ENCODE data around the gene FLRT1.

FLRT1 gene

GRCh38 chr11:64007160-64007628 lies 28.5 kb upstream of the FLRT1 start:
- 2% methylated on average over 21 of the region's 27 CpGs for WGBS (ENCODE audit: insufficient coverage)
- DNase-seq: peak in 2 of 3 donors; percentile 48 to 52
- peaks cover 0 to 26% (median 20%) of the 10 kb centered on the region in 4 experiments for H3K4me1 ChIP-seq (ENCODE audit: control extremely low read depth in 1 of 4, control insufficient read depth in 4 of 4, insufficient read depth in 4 of 4, low read length in 3 of 4)
- no peaks in the 10 kb centered on the region for H3K36me3 ChIP-seq (ENCODE audit: control insufficient read depth in 4 of 4, insufficient read depth in 4 of 4, low read length in 3 of 4)
- H3K9me3 ChIP-seq (ENCODE audit: control extremely low read depth in 1 of 5, control insufficient read depth in 4 of 5, insufficient read depth in 2 of 5, low read depth in 1 of 5, low read length in 4 of 5): peaks cover 0 to 9% (median 5%) of the 10 kb centered on the region in 5 experiments
- POLR2A ChIA-PET: interaction anchor here (1.4 kb wide), 1 partner anchor 18 kb away, joined by 3 read pairs; no protein-coding TSS in a partner anchor
- H3K4me3 ChIP-seq (ENCODE audit: control insufficient read depth in 1 of 7, extremely low read depth in 1 of 7, insufficient read depth in 4 of 7, low read depth in 2 of 7, low read length in 6 of 7): peak overlapping the region in 5 of 7 experiments; percentile 9 to 77 (median 59)
- no peak overlapping the region for H3K27ac ChIP-seq (ENCODE audit: insufficient read depth in 1 of 2, low read depth in 1 of 2, low read length in 2 of 2, poor library complexity in 1 of 2, severe bottlenecking in 2 of 2)
- peaks cover 0 to 67% (median 13%) of the 10 kb centered on the region in 5 experiments for H3K27me3 ChIP-seq (replicated peaks in 2 of 5; ENCODE audit: control insufficient read depth in 4 of 5, insufficient read depth in 5 of 5, low read length in 4 of 5)
- CTCF ChIA-PET: interaction anchor here (0.6 to 1.8 kb wide), 7 partner anchors 9 to 169 kb away, joined by 3 to 5 read pairs (median 3); no protein-coding TSS in a partner anchor

- WGBS (ENCODE audit: insufficient coverage): 6% methylated on average over 39 of the region's 40 CpGs
- H3K27ac ChIP-seq (ENCODE audit: insufficient read depth in 1 of 2, low read depth in 1 of 2, low read length in 2 of 2, poor library complexity in 1 of 2, severe bottlenecking in 2 of 2): no peak overlapping the region
- H3K9me3 ChIP-seq (ENCODE audit: control extremely low read depth in 1 of 5, control insufficient read depth in 4 of 5, insufficient read depth in 2 of 5, low read depth in 1 of 5, low read length in 4 of 5): peaks cover 0 to 9% (median 5%) of the 10 kb centered on the region in 5 experiments
- POLR2A ChIA-PET: interaction anchor here (1.4 kb wide), 1 partner anchor 18 kb away, joined by 3 read pairs; no protein-coding TSS in a partner anchor
- CTCF ChIA-PET: interaction anchor here (0.6 to 1.8 kb wide), 6 partner anchors 9 to 168 kb away, joined by 3 to 5 read pairs (median 3); no protein-coding TSS in a partner anchor
- peaks cover 0 to 62% (median 13%) of the 10 kb centered on the region in 5 experiments for H3K27me3 ChIP-seq (replicated peaks in 2 of 5; ENCODE audit: control insufficient read depth in 4 of 5, insufficient read depth in 5 of 5, low read length in 4 of 5)
- peaks cover 0 to 20% (median 14%) of the 10 kb centered on the region in 4 experiments for H3K4me1 ChIP-seq (ENCODE audit: control extremely low read depth in 1 of 4, control insufficient read depth in 4 of 4, insufficient read depth in 4 of 4, low read length in 3 of 4)
- H3K36me3 ChIP-seq (ENCODE audit: control insufficient read depth in 4 of 4, insufficient read depth in 4 of 4, low read length in 3 of 4): no peaks in the 10 kb centered on the region
- H3K4me3 ChIP-seq (ENCODE audit: control insufficient read depth in 1 of 7, extremely low read depth in 1 of 7, insufficient read depth in 4 of 7, low read depth in 2 of 7, low read length in 6 of 7): peak overlapping the region in 5 of 7 experiments; percentile 9 to 77 (median 59)
- DNase-seq: peak; percentile 28 to 54 (median 40)
These were observed 28.0 kb upstream of the FLRT1 start for GRCh38 chr11:64007629-64008282.

- ChIA-PET POLR2A (no interaction called here), CTCF (interaction anchor here (0.8 to 1.8 kb wide), 5 partner anchors 8 to 144 kb away, joined by 3 to 8 read pairs (median 3); no protein-coding TSS in a partner anchor)
- WGBS (ENCODE audit: insufficient coverage): 97% methylated on average over 15 of the region's 26 CpGs
- no peak overlapping the region for H3K27ac ChIP-seq (ENCODE audit: insufficient read depth in 1 of 2, low read depth in 1 of 2, low read length in 2 of 2, poor library complexity in 1 of 2, severe bottlenecking in 2 of 2)
- peak overlapping the region in 1 of 7 experiments; percentile 77 for H3K4me3 ChIP-seq (ENCODE audit: control insufficient read depth in 1 of 7, extremely low read depth in 1 of 7, insufficient read depth in 4 of 7, low read depth in 2 of 7, low read length in 6 of 7)
- H3K9me3 ChIP-seq (ENCODE audit: control extremely low read depth in 1 of 5, control insufficient read depth in 4 of 5, insufficient read depth in 2 of 5, low read depth in 1 of 5, low read length in 4 of 5): peaks cover 0 to 9% (median 5%) of the 10 kb centered on the region in 5 experiments
- no peak for DNase-seq
- no peaks in the 10 kb centered on the region for H3K36me3 ChIP-seq (ENCODE audit: control insufficient read depth in 4 of 4, insufficient read depth in 4 of 4, low read length in 3 of 4)
- peaks cover 0 to 18% (median 14%) of the 10 kb centered on the region in 4 experiments for H3K4me1 ChIP-seq (ENCODE audit: control extremely low read depth in 1 of 4, control insufficient read depth in 4 of 4, insufficient read depth in 4 of 4, low read length in 3 of 4)
- H3K27me3 ChIP-seq (replicated peaks in 2 of 5; ENCODE audit: control insufficient read depth in 4 of 5, insufficient read depth in 5 of 5, low read length in 4 of 5): peaks cover 0 to 57% (median 10%) of the 10 kb centered on the region in 5 experiments
These were observed 27.3 kb upstream of the FLRT1 start for GRCh38 chr11:64008283-64008913.

DNA sequence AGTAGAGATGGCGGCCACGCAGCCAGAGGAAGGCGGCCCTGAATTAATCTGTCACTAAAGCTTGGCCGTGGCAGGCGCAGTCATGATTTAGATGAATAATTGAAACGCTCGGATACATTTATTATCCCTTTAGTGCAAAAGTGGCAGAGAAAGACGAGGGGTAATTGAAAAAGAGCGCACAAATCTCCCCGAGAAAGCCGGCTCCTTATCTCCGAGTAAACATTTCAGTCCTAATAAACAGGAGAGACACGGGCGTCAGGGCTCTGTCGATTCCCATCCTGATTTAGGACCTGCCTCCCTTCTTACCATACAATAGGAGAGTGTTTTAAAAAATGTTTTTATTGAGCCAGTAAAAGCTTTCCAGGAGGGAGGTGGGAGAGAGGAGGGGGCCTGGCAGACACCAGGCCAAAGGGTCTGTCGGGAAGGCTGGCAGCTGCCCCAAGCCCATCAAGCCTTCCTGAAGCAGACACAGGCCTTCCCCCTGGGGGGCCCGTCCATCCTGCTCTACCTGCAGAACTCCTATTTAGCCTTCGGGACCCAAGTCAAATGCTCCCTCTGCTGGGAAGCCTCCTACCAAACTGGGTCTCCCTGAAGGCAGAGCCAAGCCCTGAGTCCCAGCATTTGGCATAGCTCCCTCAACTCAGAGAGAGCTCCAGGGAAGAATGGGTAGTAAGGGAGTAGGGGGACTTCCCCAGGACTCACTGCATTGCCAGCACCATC lies 26.7 kb upstream of the FLRT1 start:
- H3K9me3 ChIP-seq (ENCODE audit: control extremely low read depth in 1 of 5, control insufficient read depth in 4 of 5, insufficient read depth in 2 of 5, low read depth in 1 of 5, low read length in 4 of 5): peaks cover 0 to 9% (median 5%) of the 10 kb centered on the region in 5 experiments
- H3K36me3 ChIP-seq (ENCODE audit: control insufficient read depth in 4 of 4, insufficient read depth in 4 of 4, low read length in 3 of 4): no peaks in the 10 kb centered on the region
- POLR2A ChIA-PET: no interaction called here
- CTCF ChIA-PET: interaction anchor here (0.8 to 1.6 kb wide), 3 partner anchors 9 to 139 kb away, joined by 3 to 8 read pairs (median 3); no protein-coding TSS in a partner anchor
- DNase-seq: no peak
- no peak overlapping the region for H3K27ac ChIP-seq (ENCODE audit: insufficient read depth in 1 of 2, low read depth in 1 of 2, low read length in 2 of 2, poor library complexity in 1 of 2, severe bottlenecking in 2 of 2)
- H3K4me3 ChIP-seq (ENCODE audit: control insufficient read depth in 1 of 7, extremely low read depth in 1 of 7, insufficient read depth in 4 of 7, low read depth in 2 of 7, low read length in 6 of 7): no peak overlapping the region
- peaks cover 0 to 50% (median 10%) of the 10 kb centered on the region in 5 experiments for H3K27me3 ChIP-seq (replicated peaks in 2 of 5; ENCODE audit: control insufficient read depth in 4 of 5, insufficient read depth in 5 of 5, low read length in 4 of 5)
- WGBS (ENCODE audit: insufficient coverage): 97% methylated on average over 15 of the region's 18 CpGs
- H3K4me1 ChIP-seq (ENCODE audit: control extremely low read depth in 1 of 4, control insufficient read depth in 4 of 4, insufficient read depth in 4 of 4, low read length in 3 of 4): peaks cover 0 to 15% (median 14%) of the 10 kb centered on the region in 4 experiments

DNA sequence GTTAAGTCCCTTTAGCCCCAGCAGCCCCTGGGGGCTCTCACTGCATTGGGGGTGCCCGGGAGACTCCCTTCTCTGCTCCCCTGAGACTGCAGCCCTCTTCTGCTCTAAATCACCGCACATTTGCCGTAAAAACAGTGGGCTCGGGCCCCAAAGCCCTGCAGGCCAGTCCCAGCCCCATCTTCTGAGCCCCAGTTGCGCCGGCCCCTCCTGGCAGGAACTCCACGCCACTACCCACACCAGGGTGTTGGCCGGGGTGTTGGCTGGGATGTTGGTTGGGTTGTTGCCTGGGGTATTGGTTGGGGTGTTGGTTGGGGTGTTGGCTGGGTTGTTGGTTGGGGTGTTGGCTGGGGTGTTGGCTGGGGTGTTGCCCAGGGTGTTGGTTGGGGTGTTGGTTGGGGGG lies 26.0 kb upstream of the FLRT1 start:
- no peak overlapping the region for H3K27ac ChIP-seq (ENCODE audit: insufficient read depth in 1 of 2, low read depth in 1 of 2, low read length in 2 of 2, poor library complexity in 1 of 2, severe bottlenecking in 2 of 2)

DNA sequence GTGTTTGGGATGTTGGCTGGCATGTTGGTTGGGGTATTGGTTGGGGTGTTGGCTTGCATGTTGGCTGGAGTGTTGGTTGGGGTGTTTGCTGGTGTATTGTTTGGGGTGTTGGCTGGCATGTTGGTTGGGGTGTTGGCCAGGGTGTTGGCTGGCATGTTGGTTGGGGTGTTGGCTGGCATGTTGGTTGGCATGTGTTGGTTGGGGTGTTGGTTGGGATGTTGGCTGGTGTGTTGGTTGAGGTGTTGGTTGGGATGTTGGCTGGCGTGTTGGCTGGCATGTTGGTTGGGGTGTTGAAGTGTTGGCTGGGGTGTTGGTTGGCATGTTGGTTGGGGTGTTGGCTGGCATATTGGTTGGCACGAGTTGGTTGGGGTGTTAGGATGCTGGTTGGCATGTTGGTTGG lies 24.9 kb upstream of the FLRT1 start:
- Histone ChIP-seq H3K4me3 (ENCODE audit: control insufficient read depth in 1 of 7, extremely low read depth in 1 of 7, insufficient read depth in 4 of 7, low read depth in 2 of 7, low read length in 6 of 7) (no peak overlapping the region), H3K9me3 (ENCODE audit: control extremely low read depth in 1 of 5, control insufficient read depth in 4 of 5, insufficient read depth in 2 of 5, low read depth in 1 of 5, low read length in 4 of 5) (peaks cover 0 to 9% (median 5%) of the 10 kb centered on the region in 5 experiments), H3K36me3 (ENCODE audit: control insufficient read depth in 4 of 4, insufficient read depth in 4 of 4, low read length in 3 of 4) (no peaks in the 10 kb centered on the region), H3K27me3 (replicated peaks in 2 of 5; ENCODE audit: control insufficient read depth in 4 of 5, insufficient read depth in 5 of 5, low read length in 4 of 5) (peaks cover 0 to 40% (median 10%) of the 10 kb centered on the region in 5 experiments), H3K27ac (ENCODE audit: insufficient read depth in 1 of 2, low read depth in 1 of 2, low read length in 2 of 2, poor library complexity in 1 of 2, severe bottlenecking in 2 of 2) (no peak overlapping the region), H3K4me1 (ENCODE audit: control extremely low read depth in 1 of 4, control insufficient read depth in 4 of 4, insufficient read depth in 4 of 4, low read length in 3 of 4) (peaks cover 0 to 15% (median 14%) of the 10 kb centered on the region in 4 experiments)
- CTCF ChIA-PET: no interaction called here
- DNase-seq: no peak
- WGBS (ENCODE audit: insufficient coverage): no CpG with 5 or more reads among the region's 2 CpGs
- POLR2A ChIA-PET: no interaction called here

More for the DNA sequence above, 26.0 kb upstream of the FLRT1 start:
- 95% methylated on average over 4 of the region's 8 CpGs for WGBS (ENCODE audit: insufficient coverage)
- DNase-seq: no peak
- peaks cover 0 to 9% (median 5%) of the 10 kb centered on the region in 5 experiments for H3K9me3 ChIP-seq (ENCODE audit: control extremely low read depth in 1 of 5, control insufficient read depth in 4 of 5, insufficient read depth in 2 of 5, low read depth in 1 of 5, low read length in 4 of 5)
- ChIA-PET POLR2A (no interaction called here), CTCF (interaction anchor here (1.2 to 1.6 kb wide), 2 partner anchors 9 to 15 kb away, joined by 3 to 8 read pairs; no protein-coding TSS in a partner anchor)
- H3K27me3 ChIP-seq (replicated peaks in 2 of 5; ENCODE audit: control insufficient read depth in 4 of 5, insufficient read depth in 5 of 5, low read length in 4 of 5): peaks cover 0 to 46% (median 10%) of the 10 kb centered on the region in 5 experiments
- no peak overlapping the region for H3K4me3 ChIP-seq (ENCODE audit: control insufficient read depth in 1 of 7, extremely low read depth in 1 of 7, insufficient read depth in 4 of 7, low read depth in 2 of 7, low read length in 6 of 7)
- no peaks in the 10 kb centered on the region for H3K36me3 ChIP-seq (ENCODE audit: control insufficient read depth in 4 of 4, insufficient read depth in 4 of 4, low read length in 3 of 4)
- H3K4me1 ChIP-seq (ENCODE audit: control extremely low read depth in 1 of 4, control insufficient read depth in 4 of 4, insufficient read depth in 4 of 4, low read length in 3 of 4): peaks cover 0 to 15% (median 14%) of the 10 kb centered on the region in 4 experiments

Measured in common myeloid progenitor, CD34-positive (primary cell).